ENCODE data around the gene BLMH. TPM values are rescaled to one million over a fixed set of nuclear protein-coding genes. Genes with fewer than 3 reads are reported as not detected.

BLMH gene
- total RNA-seq, 4 donors from 2014 or later, result 17.5 to 31.7 (median 27.1) TPM

- Histone ChIP-seq H3K27ac (no peak overlapping the region), H3K9me3 (no peaks in the 10 kb centered on the region), H3K36me3 (no peaks in the 10 kb centered on the region), H3K27me3 (no peaks in the 10 kb centered on the region), H3K4me1 (peaks cover 0 to 6% of the 10 kb centered on the region in 2 donors), H3K4me3 (replicated peaks in 1 of 3) (no peak overlapping the region)
- TF ChIP-seq POLR2A (IDR thresholded peaks at IDR 0.05), result no peak
- TF ChIP-seq, protein P1, sequence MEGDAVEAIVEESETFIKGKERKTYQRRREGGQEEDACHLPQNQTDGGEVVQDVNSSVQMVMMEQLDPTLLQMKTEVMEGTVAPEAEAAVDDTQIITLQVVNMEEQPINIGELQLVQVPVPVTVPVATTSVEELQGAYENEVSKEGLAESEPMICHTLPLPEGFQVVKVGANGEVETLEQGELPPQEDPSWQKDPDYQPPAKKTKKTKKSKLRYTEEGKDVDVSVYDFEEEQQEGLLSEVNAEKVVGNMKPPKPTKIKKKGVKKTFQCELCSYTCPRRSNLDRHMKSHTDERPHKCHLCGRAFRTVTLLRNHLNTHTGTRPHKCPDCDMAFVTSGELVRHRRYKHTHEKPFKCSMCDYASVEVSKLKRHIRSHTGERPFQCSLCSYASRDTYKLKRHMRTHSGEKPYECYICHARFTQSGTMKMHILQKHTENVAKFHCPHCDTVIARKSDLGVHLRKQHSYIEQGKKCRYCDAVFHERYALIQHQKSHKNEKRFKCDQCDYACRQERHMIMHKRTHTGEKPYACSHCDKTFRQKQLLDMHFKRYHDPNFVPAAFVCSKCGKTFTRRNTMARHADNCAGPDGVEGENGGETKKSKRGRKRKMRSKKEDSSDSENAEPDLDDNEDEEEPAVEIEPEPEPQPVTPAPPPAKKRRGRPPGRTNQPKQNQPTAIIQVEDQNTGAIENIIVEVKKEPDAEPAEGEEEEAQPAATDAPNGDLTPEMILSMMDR (IDR thresholded peaks at IDR 0.05), result no peak
- 38 to 44% methylated on average over 3 of the region's 3 CpGs for WGBS, 2 donors
- DNase-seq, result no peak
- intact Hi-C loops (cut with DNase I), result no loop called here
Observed at GRCh38 chr17:30318155-30318554, 26.4 kb upstream of the BLMH start.

DNA sequence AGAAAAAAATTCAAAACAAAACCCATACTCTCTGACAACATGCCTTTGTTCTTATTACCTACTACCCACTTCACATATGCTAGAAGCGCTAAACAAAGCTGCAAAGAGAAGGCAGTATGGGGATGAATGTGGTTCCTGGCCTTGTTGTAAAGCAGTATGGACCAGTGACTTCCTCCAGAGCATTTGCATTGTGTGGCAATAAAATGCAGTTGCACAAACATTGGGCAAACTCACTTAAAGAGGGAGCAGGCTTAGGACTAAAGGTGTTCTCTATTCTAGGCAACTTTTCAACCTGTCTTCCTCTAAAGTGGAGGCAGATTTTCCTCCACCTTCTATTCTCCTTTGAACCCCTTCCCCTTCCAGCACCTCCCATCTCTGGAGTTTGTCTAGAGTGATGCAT lies 25.0 kb upstream of the BLMH start:
- Histone ChIP-seq H3K4me1 (no peaks in the 10 kb centered on the region), H3K4me3 (replicated peaks in 1 of 3) (no peak overlapping the region), H3K27me3 (no peaks in the 10 kb centered on the region), H3K36me3 (no peaks in the 10 kb centered on the region), H3K9me3 (no peaks in the 10 kb centered on the region), H3K27ac (no peak overlapping the region)
- 88 to 100% methylated on average over 1 of the region's 1 CpG for WGBS, 2 donors
- intact Hi-C loops (cut with DNase I), result no loop called here
- TF ChIP-seq, protein P1 (IDR thresholded peaks at IDR 0.05), result no peak
- TF ChIP-seq POLR2A (IDR thresholded peaks at IDR 0.05), result no peak
- DNase-seq, result no peak

DNA sequence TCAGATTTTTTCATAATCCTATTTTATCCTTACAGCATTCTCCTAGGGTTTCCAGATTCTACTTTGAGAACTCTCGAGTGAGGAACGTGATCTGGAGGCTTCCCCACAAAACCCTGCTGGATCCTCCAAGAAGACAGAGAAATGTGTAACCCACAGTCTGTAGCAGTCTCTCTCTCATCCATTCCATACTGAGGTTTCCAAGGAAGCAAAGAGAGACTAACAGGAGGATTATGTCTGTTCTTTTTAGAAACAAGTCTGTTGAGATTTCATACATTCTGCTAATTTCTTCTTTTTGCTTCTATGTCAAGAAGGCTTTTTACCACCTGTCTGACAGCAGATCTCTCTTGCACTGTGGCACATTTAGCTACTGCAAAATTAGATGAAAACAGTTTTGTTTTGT lies 23.4 kb upstream of the BLMH start:
- no peaks in the 10 kb centered on the region for H3K9me3 ChIP-seq
- H3K27ac ChIP-seq, result no peak overlapping the region
- intact Hi-C loops (cut with DNase I), result no loop called here
- no peaks in the 10 kb centered on the region for H3K36me3 ChIP-seq
- no peaks in the 10 kb centered on the region for H3K27me3 ChIP-seq
- TF ChIP-seq POLR2A (IDR thresholded peaks at IDR 0.05), result no peak
- TF ChIP-seq, protein P1 (IDR thresholded peaks at IDR 0.05), result no peak
- H3K4me3 ChIP-seq (replicated peaks in 1 of 3), result no peak overlapping the region
- 69 to 70% methylated on average over 2 of the region's 2 CpGs for WGBS, 2 donors
- DNase-seq, result no peak
- no peaks in the 10 kb centered on the region for H3K4me1 ChIP-seq

GRCh38 chr17:30314474-30314873 lies 22.7 kb upstream of the BLMH start:
- Histone ChIP-seq H3K4me3 (replicated peaks in 1 of 3) (no peak overlapping the region), H3K36me3 (no peaks in the 10 kb centered on the region), H3K27me3 (no peaks in the 10 kb centered on the region), H3K9me3 (no peaks in the 10 kb centered on the region), H3K4me1 (no peaks in the 10 kb centered on the region), H3K27ac (no peak overlapping the region)
- WGBS, 2 donors, result 52 to 77% methylated on average over 1 of the region's 1 CpG
- TF ChIP-seq POLR2A (IDR thresholded peaks at IDR 0.05), result no peak
- TF ChIP-seq, protein P1 (IDR thresholded peaks at IDR 0.05), result no peak
- no peak for DNase-seq
- intact Hi-C loops (cut with DNase I), result no loop called here

GRCh38 chr17:30312226-30312625 lies 20.5 kb upstream of the BLMH start:
- no peaks in the 10 kb centered on the region for H3K36me3 ChIP-seq
- DNase-seq, result no peak
- no peaks in the 10 kb centered on the region for H3K27me3 ChIP-seq
- H3K9me3 ChIP-seq, result no peaks in the 10 kb centered on the region
- H3K27ac ChIP-seq, result no peak overlapping the region
- no peaks in the 10 kb centered on the region for H3K4me1 ChIP-seq
- intact Hi-C loops (cut with DNase I), result no loop called here
- WGBS, 2 donors, result 78 to 87% methylated on average over 2 of the region's 2 CpGs
- TF ChIP-seq, protein P1 (IDR thresholded peaks at IDR 0.05), result no peak
- TF ChIP-seq POLR2A (IDR thresholded peaks at IDR 0.05), result no peak
- H3K4me3 ChIP-seq (replicated peaks in 1 of 3), result no peak overlapping the region

All from thyroid gland (tissue), 4 donors.